ENCODE data around the gene HSD17B1. TPM values are rescaled to one million over a fixed set of nuclear protein-coding genes. Genes with fewer than 3 reads are reported as not detected.

HSD17B1 gene
- total and polyA plus RNA-seq, 2 of the 13 experiments (the other 11 are each of a cell fraction or from before 2014, with no cell fraction given) = 0.54 to 0.93 TPM

- TF ChIP-seq, protein P1, sequence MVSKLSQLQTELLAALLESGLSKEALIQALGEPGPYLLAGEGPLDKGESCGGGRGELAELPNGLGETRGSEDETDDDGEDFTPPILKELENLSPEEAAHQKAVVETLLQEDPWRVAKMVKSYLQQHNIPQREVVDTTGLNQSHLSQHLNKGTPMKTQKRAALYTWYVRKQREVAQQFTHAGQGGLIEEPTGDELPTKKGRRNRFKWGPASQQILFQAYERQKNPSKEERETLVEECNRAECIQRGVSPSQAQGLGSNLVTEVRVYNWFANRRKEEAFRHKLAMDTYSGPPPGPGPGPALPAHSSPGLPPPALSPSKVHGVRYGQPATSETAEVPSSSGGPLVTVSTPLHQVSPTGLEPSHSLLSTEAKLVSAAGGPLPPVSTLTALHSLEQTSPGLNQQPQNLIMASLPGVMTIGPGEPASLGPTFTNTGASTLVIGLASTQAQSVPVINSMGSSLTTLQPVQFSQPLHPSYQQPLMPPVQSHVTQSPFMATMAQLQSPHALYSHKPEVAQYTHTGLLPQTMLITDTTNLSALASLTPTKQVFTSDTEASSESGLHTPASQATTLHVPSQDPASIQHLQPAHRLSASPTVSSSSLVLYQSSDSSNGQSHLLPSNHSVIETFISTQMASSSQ (IDR thresholded peaks at IDR 0.05; ENCODE audit: low read depth) = no peak
- TF ChIP-seq, protein P1 (CRISPR knock-in tag; IDR thresholded peaks at IDR 0.05; ENCODE audit: borderline replicate concordance) = peak; percentile 54; the same call in 1 of the 2 replicates
- TF ChIP-seq STAT5B (CRISPR knock-in tag; IDR thresholded peaks at IDR 0.05) (no peak), PAXIP1 (CRISPR knock-in tag; conservative IDR thresholded peaks at IDR 0.05) (no peak), RCOR2 (CRISPR knock-in tag; IDR thresholded peaks at IDR 0.05) (no peak), HOXA9 (CRISPR knock-in tag; IDR thresholded peaks at IDR 0.05; ENCODE audit: borderline replicate concordance) (no peak), MED13 (CRISPR knock-in tag; IDR thresholded peaks at IDR 0.05) (no peak; the same call in 1 of the 2 replicates), LBX2 (CRISPR knock-in tag; IDR thresholded peaks at IDR 0.05; ENCODE audit: borderline replicate concordance) (no peak), EED (CRISPR knock-in tag; IDR thresholded peaks at IDR 0.05) (no peak), ZNF879 (CRISPR knock-in tag; IDR thresholded peaks at IDR 0.05) (no peak), ZNF629 (CRISPR knock-in tag; conservative IDR thresholded peaks at IDR 0.05) (no peak), ZBTB1 (CRISPR knock-in tag; IDR thresholded peaks at IDR 0.05; ENCODE audit: borderline replicate concordance) (no peak), ZNF607 (CRISPR knock-in tag; IDR thresholded peaks at IDR 0.05; ENCODE audit: borderline replicate concordance) (no peak), ZNF430 (CRISPR knock-in tag; IDR thresholded peaks at IDR 0.05) (no peak), KDM1A (CRISPR knock-in tag; IDR thresholded peaks at IDR 0.05) (no peak), SMARCE1 (IDR thresholded peaks at IDR 0.05; ENCODE audit: borderline replicate concordance) (no peak), DNMT1 (CRISPR knock-in tag; IDR thresholded peaks at IDR 0.05) (0 out of 2 replicates have a peak, but pooled peaks have one; percentile 43), CCAR2 (optimal IDR thresholded peaks at IDR 0.05; ENCODE audit: low read depth, low read length) (no peak), TBL1XR1 (IDR thresholded peaks at IDR 0.05; ENCODE audit: borderline replicate concordance, low read length, partially characterized antibody) (no peak)
Measured at GRCh38 chr17:42517516-42517915, 35.2 kb upstream of the HSD17B1 start (continued).
